ENCODE results near the gene DLX1.

GRCh38 chr2:172097557-172098131, 12.3 kb downstream of the DLX1 start:
- TF ChIP-seq CTCF (IDR thresholded peaks at IDR 0.05) (no peak), POLR2A (IDR thresholded peaks at IDR 0.05) (no peak)

All from testis (tissue), 2 donors.